GM19463 (cell line): Measurements from ENCODE around the gene TTC7B.
A peak's percentile ranks its signal among the peaks of the same experiment; 100 is the strongest.

Source experiments
- ATAC-seq: cut with Tn5 transposase; IDR thresholded peaks from one replicate; pipeline ENCODE4 v1.9.1; 2021; ENCODE audit warnings: mild to moderate bottlenecking, moderate library complexity; ENCODE audit not compliant: unreplicated experiment

Gene TTC7B

DNA sequence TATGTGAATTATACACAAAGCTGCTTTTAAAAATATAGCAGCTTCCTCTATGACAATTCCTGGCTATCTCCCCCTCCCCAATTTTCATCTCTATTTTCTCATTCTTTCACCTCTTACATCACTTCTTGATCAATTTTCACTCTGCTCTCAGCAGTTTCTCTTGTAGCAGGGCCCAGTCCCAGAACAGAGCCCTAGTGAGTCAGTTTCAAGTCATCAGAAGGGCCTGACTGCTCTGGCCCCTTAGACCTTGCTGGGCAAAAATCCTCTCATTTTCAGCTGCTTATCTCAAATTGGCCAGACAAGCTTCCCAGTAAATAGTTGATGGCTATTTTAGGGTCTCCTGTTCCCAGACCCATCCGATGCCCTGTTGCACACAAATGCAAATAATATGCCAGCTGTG is 101.4 kb downstream of the TTC7B start:
- ATAC-seq: no peak

DNA sequence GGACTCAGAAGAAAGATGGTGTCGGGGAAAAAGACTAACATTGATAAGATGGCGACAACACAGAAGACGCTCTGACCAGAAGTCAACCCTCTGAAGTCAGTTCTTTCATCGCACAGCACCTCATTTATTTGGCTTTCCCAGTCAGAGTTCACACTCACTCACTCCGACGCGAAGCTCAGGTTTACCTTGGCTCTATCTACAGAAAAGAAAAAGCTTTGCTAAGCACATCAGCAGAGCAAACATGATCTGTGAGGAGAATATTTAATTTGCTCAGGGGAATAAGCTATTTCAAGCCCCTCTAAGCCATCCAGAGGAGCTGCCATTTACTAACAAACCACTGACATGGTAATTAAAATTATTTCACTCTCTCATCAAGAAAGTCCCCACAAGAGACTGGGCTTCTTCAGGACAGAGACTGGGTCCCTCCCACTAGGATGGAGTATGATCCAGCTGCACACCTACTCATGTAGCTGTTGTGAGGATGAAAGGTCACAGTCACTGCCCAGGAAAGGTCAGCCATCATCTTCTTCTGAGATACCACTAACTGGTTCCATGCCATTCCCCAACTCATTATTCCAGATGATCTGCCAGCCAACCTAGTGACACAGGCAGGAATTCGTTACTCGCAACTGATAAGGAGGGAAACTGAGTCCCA is 111.4 kb downstream of the TTC7B start:
- no peak for ATAC-seq

DNA sequence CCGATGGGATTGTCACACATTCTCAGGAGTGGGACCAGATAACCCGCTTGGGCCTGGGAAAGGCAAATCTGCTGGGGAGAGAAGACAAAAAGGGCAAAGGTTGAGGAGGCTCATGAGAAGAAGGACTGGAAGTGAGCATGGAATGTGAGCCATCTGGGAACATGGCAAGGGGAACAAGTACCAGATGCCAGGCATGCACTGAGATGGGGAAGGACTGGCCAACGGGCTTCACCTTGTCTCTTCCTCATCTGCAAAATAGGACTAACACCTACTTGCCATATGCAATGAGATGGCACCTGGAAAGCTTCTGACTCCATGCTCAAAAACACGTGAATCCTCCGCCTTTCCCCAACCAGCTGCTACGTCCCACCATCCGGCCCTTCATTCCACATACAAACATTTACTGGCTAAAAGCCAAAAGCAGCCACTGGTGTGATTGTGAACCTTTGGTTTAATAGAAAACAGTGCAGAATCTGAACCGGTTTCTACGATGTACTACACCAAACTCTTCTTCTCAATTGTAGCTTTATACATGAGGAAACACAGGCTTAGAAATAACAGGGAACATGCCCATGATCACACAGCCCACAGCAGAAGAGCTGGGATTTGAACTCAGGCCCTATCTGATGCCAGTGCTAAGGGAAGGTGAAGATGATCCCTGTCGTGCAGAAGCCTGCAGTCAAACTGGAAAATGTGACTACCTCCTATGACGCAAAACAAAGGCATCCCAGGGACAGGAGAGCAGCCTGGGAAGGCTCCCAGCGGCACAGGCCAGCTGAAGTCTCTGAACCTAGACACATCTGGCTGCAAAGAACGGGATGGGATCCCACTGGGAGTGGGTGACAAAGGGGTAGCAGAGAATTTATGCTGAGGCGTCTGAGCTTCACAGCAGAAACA is 112.1 kb downstream of the TTC7B start:
- no peak for ATAC-seq

DNA sequence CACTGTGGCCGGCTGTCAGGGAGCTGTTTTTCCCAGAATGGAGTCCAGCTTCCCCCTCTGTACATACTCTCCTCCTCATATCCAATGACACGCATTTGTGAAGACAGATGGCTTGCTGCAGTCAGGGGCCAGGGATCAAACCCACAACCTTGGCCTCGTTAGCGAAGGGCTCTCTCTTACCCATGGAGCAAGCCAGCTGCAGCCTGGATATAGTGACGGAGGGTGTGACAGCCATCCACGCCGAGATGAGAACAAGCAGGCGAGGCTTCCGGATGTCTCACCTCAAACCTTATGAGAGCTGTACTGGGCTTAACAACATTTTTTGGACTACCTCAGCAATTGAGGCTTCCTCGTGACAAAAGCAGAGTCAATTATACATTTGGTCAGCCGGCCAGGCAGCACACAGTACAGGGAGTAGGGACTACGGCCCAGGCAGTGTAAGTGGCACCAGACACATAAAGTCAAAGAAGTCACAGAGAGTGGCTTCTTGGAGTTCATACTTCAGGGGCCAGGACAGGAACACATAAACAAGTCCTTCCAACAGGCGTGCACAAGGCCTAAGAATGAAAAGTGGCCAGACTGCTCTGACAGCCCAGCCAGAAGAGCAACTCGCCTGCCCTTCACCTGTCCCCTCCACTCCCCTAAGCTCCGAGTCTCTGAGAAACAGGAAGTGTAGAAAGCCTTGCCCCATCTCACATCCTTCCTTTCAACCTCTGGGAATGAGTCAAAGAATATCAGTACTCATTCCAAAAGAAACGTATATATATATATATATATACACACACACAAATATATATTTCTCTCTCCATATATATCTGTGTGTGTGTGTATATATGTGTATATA is 115.1 kb downstream of the TTC7B start:
- no peak for ATAC-seq

DNA sequence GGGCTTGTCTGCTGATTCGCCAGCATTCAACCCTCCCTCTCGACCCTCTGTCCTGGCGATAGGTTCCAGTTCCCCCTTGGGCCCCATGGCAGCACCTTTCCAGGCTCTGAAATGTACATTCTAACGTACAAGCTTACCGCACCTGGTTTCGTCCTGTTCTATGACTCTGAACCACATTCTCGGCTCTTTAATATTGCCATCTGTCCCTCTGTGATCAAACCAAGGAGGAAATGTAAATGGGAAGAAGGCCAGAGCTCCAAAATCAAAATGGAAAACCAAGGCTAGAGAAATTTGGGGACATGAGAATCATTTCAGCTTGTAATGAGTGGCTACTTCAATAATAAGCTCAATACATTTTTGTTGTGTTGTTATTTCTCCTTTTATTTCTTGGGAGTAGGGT is 117.2 kb downstream of the TTC7B start:
- no peak for ATAC-seq

DNA sequence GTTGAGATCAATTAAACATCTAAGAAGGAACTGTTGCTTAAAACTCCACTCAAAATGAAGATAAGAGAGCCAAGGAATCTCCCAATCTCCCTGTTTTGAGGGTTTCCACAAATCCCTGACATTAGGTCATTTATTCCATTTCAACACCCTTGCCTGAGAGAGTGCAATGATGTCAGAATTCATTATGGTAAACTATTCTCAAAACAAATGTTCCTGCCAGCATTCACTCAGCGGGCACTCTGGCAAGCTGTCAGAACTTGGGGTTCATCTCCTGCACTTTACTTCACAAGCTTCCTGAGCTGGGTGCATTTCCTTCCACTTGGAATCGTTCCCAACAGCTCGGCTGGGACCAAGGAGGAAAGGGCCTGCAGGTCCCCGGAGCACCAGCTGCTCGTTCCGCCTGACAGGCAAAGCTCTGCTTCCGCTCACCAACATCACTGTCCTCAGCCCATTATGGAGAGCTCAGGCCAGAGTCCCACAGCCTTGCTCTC is 117.8 kb downstream of the TTC7B start:
- no peak for ATAC-seq

DNA sequence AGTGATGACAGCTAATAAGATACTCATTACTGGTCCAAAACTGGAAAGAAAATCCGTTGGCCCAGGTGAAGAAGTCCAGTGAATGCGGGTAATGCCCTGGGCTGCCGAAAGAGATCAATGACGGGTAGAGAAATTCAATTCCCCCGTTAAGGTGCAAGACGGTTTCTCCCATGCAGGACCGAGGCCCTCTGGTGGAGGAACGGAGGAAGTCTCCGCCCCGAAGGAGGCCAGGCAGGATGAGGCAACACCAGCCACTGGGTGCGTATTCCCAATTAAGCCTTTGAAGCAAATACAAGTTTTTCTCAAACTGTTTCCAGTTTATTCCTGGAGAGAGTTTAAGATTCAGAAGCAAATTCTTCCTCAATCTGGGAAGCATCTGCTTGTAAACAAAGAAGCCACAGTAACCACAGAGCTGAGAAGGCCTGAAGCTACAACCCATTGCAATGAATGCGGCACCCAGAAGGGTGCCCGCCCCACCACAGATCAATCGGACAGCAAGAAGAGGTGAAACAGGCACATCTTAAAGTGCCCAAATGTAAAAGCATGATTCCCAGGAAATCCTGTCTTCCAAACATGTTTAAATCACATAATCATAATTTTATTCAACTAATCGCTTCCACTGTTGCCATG is 118.5 kb downstream of the TTC7B start:
- ATAC-seq: peak; percentile 92

DNA sequence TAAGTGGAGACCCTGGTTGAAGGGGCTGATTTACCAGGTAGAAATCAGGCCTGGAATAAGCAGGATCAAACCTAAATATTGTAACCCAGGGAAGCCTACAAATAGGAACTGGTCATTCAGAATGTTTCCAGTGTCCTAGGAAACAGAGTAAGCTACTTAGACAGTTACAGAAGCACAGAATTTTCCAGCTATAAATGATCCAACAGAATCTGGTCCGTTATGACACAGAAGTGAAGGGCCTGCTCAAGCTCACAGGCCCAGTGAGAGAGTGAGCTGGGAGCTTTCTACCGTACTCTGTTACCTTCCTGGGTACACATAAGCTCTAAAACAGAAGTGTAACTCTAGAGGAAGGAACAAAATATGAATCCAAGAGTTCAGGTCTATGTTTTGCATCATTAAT is 119.1 kb downstream of the TTC7B start:
- no peak for ATAC-seq

DNA sequence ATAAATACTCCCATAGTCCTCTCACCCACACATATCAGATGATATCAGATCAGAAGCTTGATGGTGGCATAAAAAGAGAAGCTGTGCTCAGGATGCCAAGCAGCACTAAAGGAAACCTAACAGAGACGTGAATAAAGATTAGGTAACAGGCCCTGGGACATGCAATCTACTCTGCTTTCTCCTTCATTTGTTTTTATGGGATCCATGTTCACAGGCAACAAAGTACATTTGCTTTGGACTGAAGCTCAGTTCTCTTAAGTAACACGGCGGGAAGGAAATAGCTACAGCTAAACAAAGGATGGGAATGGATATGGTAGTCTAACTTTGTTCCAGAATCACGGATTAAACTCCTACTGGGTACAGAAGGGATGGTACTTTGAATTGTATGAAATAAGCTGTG is 119.5 kb downstream of the TTC7B start:
- no peak for ATAC-seq

DNA sequence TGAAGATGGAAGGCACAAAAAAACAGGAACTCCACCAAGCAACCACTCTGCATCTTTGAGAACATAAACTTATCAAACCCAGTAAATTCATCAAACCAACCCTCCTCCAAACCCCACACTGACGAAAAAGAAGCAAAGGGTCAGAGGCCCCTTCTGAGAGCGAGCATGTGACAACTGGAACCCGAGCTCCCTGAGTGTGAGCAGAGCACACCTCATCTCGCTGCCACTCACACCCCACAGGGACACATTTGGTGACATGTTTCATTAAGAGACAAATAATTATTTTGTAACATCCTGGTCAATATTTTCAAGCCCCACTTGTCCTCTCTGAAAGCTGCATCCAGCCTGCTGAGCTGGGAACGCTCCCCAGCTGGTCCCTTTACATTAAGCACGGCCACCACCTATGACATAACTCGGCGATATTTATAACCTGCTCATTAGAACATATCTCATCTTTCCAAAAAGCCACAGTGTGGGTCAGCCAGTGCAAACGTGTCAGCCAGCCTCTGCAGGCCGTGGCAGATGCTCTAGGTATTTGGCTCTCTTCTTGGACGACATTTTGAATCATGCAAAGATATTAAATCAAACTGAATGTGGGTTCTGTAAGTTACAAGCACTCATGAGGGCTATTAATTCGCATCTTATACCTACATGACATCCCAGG is 120.1 kb downstream of the TTC7B start:
- no peak for ATAC-seq

DNA sequence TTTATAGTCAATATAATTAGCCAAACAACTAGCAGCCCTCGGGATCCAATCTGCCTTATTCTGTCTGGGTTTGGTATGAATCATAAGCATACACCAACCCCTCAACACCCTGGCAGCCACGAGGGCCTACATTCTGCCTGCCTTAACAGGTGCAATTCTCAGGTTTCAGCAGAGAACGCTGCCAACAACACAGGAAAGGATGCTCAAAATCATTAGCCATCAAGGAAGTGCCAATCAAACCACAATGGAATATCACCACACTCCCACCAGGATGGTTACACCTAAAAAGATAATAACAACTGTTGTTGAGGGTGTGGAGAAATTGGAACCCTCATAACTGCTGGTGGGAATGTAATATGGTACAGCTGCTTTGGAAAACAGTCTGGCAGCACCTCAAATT is 122.8 kb downstream of the TTC7B start:
- ATAC-seq: no peak

DNA sequence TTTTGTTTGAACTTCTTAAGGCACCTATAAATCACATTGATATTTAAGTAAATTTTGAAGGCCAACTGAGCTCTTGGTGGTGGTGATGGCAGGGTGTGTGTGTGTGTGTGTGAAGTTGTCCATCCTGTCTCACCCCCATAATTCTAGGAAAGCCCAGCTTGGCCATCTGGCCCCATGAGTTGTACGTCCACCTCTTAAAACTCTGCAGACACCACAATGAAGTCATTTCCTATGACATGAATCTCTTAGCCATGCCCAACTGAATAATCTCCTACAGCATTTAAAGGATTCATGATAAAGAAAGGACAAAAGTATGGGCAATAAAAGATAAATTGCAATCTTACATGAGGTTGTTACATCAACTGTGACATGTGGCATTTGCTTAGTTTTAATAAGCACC is 123.4 kb downstream of the TTC7B start:
- ATAC-seq: no peak

DNA sequence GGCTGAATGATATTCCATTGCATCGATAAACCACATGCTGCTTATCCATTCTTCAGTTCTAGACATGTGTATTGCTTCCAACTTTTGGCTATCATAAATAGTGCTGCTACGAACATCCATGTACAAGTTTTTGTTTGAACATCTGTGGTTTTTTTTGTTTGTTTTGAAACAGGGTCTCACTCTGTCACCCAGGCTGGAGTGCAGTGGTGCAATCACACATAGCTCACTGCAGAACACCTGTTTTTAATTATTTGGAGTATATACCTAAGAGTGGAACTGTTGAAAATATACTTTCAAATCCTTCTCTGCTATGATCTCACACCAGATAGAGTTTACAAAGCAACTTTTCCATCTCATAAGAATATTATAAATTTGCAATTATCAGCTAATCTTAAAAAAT is 124.2 kb downstream of the TTC7B start:
- no peak for ATAC-seq

DNA sequence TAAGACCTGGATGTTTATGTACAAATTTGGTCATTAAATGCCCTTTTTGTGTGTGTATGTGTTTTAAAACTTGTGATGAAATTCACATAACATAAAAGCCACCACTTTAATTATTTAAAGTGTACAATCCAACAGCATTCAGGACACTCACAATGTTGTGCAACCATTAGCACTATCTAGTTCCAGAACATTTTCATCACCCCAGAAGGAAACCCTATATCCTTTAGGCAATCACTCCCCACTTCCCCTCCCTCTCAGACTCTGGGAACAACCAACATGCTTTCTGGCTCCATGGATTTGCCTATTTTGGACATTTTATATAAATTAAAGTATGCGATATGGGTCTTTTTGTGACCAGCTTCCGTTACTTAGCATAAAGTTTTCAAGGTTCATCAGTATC is 124.6 kb downstream of the TTC7B start:
- no peak for ATAC-seq

DNA sequence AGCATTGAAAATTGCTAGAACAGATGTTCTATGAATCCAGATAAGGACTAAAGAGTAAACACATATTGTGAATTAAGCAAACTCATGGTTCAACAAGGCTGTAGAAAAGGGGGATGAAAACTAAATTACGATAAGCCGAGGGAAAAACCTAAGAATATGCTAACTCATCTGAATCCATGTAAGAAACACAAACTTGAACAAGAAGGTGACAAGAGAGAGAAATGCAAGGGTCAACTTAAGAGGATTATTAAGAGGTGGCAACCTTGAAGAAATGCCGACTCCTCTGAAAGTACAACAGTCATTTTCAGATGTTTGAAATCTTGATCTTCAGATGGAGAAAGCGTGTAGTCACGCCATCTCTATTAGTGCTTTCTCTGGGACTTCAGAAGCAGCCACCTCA is 128.6 kb downstream of the TTC7B start:
- ATAC-seq: no peak

DNA sequence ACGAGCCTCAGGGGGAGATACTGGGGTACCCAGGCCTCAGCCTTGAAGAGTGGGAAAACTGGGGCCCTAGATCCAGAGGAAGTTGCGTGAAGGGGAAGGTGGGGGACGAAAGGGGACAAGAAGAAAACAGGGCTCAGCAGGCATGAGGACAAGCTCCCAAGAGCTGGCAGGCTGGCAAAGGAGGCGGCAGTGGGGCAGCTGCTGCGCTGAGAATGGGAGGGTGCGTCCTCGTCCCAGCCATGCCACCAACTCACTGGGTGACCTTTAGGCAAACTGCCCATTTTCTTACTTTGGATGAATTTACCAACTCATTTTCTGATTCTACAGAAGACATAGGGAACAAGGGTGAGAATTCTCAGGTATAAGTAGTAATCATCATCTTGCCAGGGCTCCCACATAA is 133.6 kb downstream of the TTC7B start:
- no peak for ATAC-seq

DNA sequence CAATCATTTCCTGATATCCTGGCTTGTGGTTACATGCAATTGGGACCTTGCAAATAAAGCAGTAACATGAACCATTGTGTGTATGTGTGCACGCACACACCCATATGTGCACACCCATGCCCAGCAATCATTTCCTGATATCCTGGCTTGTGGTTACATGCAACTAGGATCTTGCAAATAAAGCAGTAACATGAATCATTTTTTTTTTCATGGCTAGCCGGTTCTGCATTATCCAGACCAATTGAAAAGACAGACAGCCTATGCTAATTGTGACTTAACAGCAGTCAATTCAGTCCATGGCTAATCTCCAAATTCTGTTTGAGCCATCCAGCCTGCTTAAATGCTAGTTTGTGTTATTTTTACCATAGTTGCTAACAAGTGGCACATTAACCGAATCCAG is 134.3 kb downstream of the TTC7B start:
- no peak for ATAC-seq

DNA sequence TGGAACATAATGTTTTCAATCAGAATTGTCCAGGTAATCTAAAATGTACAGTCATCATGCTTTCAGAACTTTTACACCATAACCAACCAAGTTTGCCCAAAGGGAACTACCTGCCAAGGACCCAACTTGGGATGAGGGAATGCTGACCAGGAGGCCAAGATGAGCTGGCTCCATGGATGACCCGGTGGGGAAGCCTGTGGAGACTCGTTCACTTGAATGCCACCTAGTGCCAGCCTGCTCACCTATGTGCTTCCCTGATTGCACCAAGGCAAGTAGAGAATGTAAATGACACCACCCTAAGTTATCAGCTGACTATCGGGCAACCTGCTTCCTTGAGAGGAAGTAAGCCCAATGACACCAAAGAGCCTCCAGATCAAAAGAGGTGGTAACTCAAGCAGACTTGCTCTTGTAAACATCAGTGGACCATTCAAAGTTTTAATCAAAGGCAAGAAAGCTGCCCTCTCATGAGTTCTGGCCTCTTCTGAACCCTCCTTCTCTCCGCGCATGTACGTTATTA is 137.3 kb downstream of the TTC7B start:
- ATAC-seq: no peak

DNA sequence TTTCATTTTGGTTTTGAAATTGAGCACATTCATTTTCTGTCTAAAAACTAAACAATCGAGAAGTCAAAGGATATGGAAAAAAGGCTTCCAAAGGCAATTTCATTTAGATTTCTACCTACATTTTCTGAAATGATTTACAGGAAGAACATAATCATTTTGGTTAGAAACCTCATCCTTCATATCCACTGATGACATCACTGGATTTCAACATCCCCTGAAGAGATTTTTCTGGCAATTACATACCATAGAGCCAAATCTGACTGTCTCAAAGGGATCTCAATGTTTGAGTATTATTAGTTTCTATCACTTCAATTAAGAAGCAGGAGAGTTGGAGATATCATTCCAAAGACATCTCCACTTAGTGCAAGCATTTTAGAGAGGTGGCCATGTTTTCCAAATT is 137.8 kb downstream of the TTC7B start:
- no peak for ATAC-seq

DNA sequence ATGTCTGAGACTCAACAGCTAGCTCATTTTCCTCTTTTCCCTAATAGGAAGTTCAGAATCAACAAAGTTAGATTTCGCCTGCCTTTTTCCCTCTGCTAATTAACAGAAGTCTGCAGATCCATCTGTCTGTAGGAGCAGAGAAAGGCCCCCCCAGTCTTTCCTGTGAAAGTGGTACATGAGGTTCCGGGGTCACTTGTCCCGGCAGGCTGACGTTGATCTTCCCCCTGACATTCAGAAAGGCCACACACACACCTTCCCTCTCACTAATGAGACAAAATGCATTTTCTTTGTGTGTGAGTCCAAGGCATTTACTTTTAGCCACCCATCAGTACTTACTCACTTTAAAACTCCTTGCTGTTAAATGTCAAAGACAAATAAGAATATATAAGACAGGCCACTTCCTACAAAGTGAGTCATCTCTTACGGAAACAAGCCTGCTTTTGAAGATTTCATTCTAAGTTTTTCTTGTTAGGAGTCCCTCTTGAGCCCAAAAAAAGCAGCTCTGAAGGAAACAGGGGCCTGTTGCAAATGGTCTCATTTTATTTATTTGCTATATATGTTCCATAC is 138.7 kb downstream of the TTC7B start:
- no peak for ATAC-seq
